B cell (primary cell): ENCODE measurements around the gene ELK4. TPM values are rescaled to one million over a fixed set of nuclear protein-coding genes. Genes with fewer than 3 reads are reported as not detected.

ENCODE experiments used
- ATAC-seq: fragments of 200-7000 bp; cut with Tn5 transposase; one replicate; pipeline ENCODE4 v1.10.0; 2021; ENCODE audit warnings: low read depth, mild to moderate bottlenecking, moderate number of reproducible peaks, moderate library complexity
- CTCF ChIA-PET: fragments of 350-600 bp; sonication (Branson Sonifier 250); formaldehyde crosslinking; loops from one replicate; lab custom pipeline; 2021; ENCODE audit warnings: antibody characterized with exemption, inconsistent platforms; lab: Charles Lee
- POLR2A ChIA-PET: fragments of 350-600 bp; sonication (Branson Sonifier 250); formaldehyde crosslinking; loops from one replicate; lab custom pipeline; 2021; ENCODE audit warnings: antibody characterized with exemption; lab: Charles Lee
- DNase-seq: peaks from one replicate; pipeline ENCODE4 v3.0.0; 2013
- H2AFZ ChIP-seq: 2 replicates; pipeline ENCODE4 v1.6.1; 2012; ENCODE audit warnings: mild to moderate bottlenecking, low read depth, low read length; ENCODE audit not compliant: insufficient read depth, poor library complexity, severe bottlenecking
- H3K27ac ChIP-seq, 2 donors: 1 replicate in 1 of 2; 2 replicates in 1 of 2; pipeline ENCODE4 v1.5.1; 2012 to 2013; ENCODE audit warnings: low read length in 2 of 2, mild to moderate bottlenecking in 2 of 2, moderate library complexity in 1 of 2
- H3K27me3 ChIP-seq, 4 experiments: fragments of 200-600 bp in 1 of 4; sonication (generic) in 1 of 4; replicated peaks in 1 of 4; 1 replicate in 2 of 4; 2 replicates in 2 of 4; pipeline versions ENCODE4 v1.6.1 to v1.7.0; 2013 to 2016; ENCODE audit warnings: low read length in 3 of 4, mild to moderate bottlenecking in 2 of 4, mixed read lengths in 1 of 4, moderate library complexity in 1 of 4; ENCODE audit not compliant: insufficient read depth in 4 of 4, control insufficient read depth in 3 of 4; ENCODE audit errors: control extremely low read depth in 1 of 4
- H3K36me3 ChIP-seq, 2 experiments: replicated peaks in 1 of 2; 1 replicate in 1 of 2; 2 replicates in 1 of 2; pipeline versions ENCODE4 v1.6.1 to v1.7.1; 2013; ENCODE audit warnings: low read length in 1 of 2; ENCODE audit not compliant: insufficient read depth in 2 of 2, control insufficient read depth in 1 of 2; ENCODE audit errors: control extremely low read depth in 1 of 2, extremely low read depth in 1 of 2
- H3K4me1 ChIP-seq, 2 donors: fragments of 200-600 bp in 1 of 2; sonication (generic) in 1 of 2; 1 replicate in 1 of 2; 2 replicates in 1 of 2; pipeline versions ENCODE4 v1.5.1 to v1.6.1; 2013 to 2017; ENCODE audit warnings: low read length in 2 of 2; ENCODE audit not compliant: control insufficient read depth in 2 of 2, insufficient read depth in 2 of 2
- H3K4me2 ChIP-seq: replicated peaks from 2 replicates; pipeline ENCODE3; 2012; ENCODE audit warnings: mild to moderate bottlenecking, low read depth, low read length; ENCODE audit not compliant: poor library complexity, severe bottlenecking
- H3K4me3 ChIP-seq, 5 experiments: fragments of 200-600 bp in 1 of 5; sonication (generic) in 1 of 5; 1 replicate in 3 of 5; 2 replicates in 2 of 5; pipeline versions ENCODE4 v1.5.1 to v1.7.0; 2011 to 2016; ENCODE audit warnings: low read length in 4 of 5, mild to moderate bottlenecking in 4 of 5, low read depth in 2 of 5, control low read depth in 1 of 5, moderate library complexity in 1 of 5; ENCODE audit not compliant: insufficient read depth in 1 of 5; ENCODE audit errors: control extremely low read depth in 1 of 5, extremely low read depth in 1 of 5
- H3K79me2 ChIP-seq: fragments of 200-600 bp; sonication (generic); one replicate; pipeline ENCODE4 v1.6.0; 2016; ENCODE audit warnings: low read length; ENCODE audit not compliant: control insufficient read depth, insufficient read depth
- H3K9ac ChIP-seq: fragments of 200-600 bp; sonication (generic); 2 replicates; pipeline ENCODE4 v1.6.1; 2017; ENCODE audit warnings: mild to moderate bottlenecking, low read length, moderate library complexity
- H3K9me3 ChIP-seq, 3 donors: one replicate each; pipeline versions ENCODE4 v1.6.1 to v1.7.1; 2013; ENCODE audit warnings: low read length in 2 of 3; ENCODE audit not compliant: control insufficient read depth in 2 of 3, insufficient read depth in 1 of 3; ENCODE audit errors: control extremely low read depth in 1 of 3
- H4K20me1 ChIP-seq: 2 replicates; pipeline ENCODE4 v1.6.0; 2012; ENCODE audit warnings: mild to moderate bottlenecking, low read length; ENCODE audit not compliant: insufficient read depth, control insufficient read depth, poor library complexity, severe bottlenecking
- H3K27ac Mint-ChIP-seq: one replicate; pipeline ENCODE4 v1.8.0; 2021; ENCODE audit warnings: mixed read lengths
- H3K27me3 Mint-ChIP-seq: one replicate; pipeline ENCODE4 v1.8.0; 2021; ENCODE audit warnings: mixed read lengths
- H3K4me1 Mint-ChIP-seq: one replicate; pipeline ENCODE4 v1.8.0; 2021; ENCODE audit warnings: mixed read lengths
- H3K4me3 Mint-ChIP-seq: one replicate; pipeline ENCODE4 v1.8.0; 2021; ENCODE audit warnings: mixed read lengths
- H3K9me3 Mint-ChIP-seq: one replicate; pipeline ENCODE4 v1.8.0; 2022; ENCODE audit warnings: mixed read lengths; ENCODE audit not compliant: insufficient read depth
- CTCF ChIP-seq: fragments of 200-600 bp; IDR thresholded peaks from one replicate; pipeline ENCODE4 v1.8.0; 2022; ENCODE audit warnings: antibody characterized with exemption, mild to moderate bottlenecking
- EZH2 ChIP-seq: IDR thresholded peaks from 2 replicates; pipeline ENCODE4 v1.6.1; 2012; ENCODE audit warnings: borderline replicate concordance, low read depth, mild to moderate bottlenecking, moderate library complexity, low read length; ENCODE audit not compliant: insufficient read depth, poor library complexity, severe bottlenecking
- WGBS: methylation state at CpG from one replicate; pipeline ENCODE4 v1.1.5; 2013; ENCODE audit warnings: missing lambda C conversion rate; ENCODE audit not compliant: insufficient coverage; 5-methylcytosine and 5-hydroxymethylcytosine counted together
- intact Hi-C: fragments of 100-400 bp; cut with micrococcal nuclease; formaldehyde crosslinking; loops from one replicate; pipeline ENCODE4 v1.10.0; 2022
- polyA plus RNA-seq: library from polyadenylated mRNA; depleted of rRNA; stranded (reverse); fragments of >200 nt; gene quantifications from 2 replicates; pipeline ENCODE4 v1.2.3, GENCODE V29; 2012
- total RNA-seq, 2 donors: library from RNA; stranded (reverse); fragments of 120-200 nt in 1 of 2; gene quantifications; 1 replicate in 1 of 2; 2 replicates in 1 of 2; pipeline versions ENCODE4 v1.2.3 to v1.2.4, GENCODE V29; 2013 to 2022

Gene ELK4
- total and polyA plus RNA-seq, 2 donors (not counting 1 experiment from before 2014, with no cell fraction given) = 11.0 to 151 TPM

- Mint-ChIP-seq H3K27me3 (no peaks in the 10 kb centered on the region), H3K9me3 (no peaks in the 10 kb centered on the region), H3K4me3 (no peak overlapping the region), H3K4me1 (peaks cover 39% of the 10 kb centered on the region), H3K27ac (no peak overlapping the region)
- Histone ChIP-seq H3K27ac (no peak overlapping the region), H4K20me1 (no peaks in the 10 kb centered on the region), H3K9ac (no peak overlapping the region), H3K27me3 (no peaks in the 10 kb centered on the region), H3K9me3 (no peaks in the 10 kb centered on the region), H2AFZ (no peak overlapping the region), H3K4me3 (no peak overlapping the region), H3K36me3 (no peaks in the 10 kb centered on the region), H3K79me2 (peaks cover 4% of the 10 kb centered on the region), H3K4me2 (no peak overlapping the region), H3K4me1 (peaks cover 38 to 52% of the 10 kb centered on the region in 2 donors)
- ChIA-PET CTCF (interaction anchor here (0.9 to 15.5 kb wide), 12 partner anchors 34 to 388 kb away, joined by 3 to 658 read pairs (median 6); partner anchors contain the start of gene ELK4), POLR2A (no interaction called here)
- WGBS = 90% methylated on average over 6 of the region's 7 CpGs
- TF ChIP-seq EZH2 (no peak), CTCF (no peak)
- DNase-seq = no peak
- no peak for ATAC-seq
- intact Hi-C loops = no loop called here
Observed at GRCh38 chr1:205589046-205589445, 42.8 kb downstream of the ELK4 start.

GRCh38 chr1:205588636-205589035, 43.2 kb downstream of the ELK4 start:
- Histone ChIP-seq H4K20me1 (no peaks in the 10 kb centered on the region), H3K9ac (no peak overlapping the region), H3K9me3 (no peaks in the 10 kb centered on the region), H2AFZ (no peak overlapping the region), H3K4me3 (no peak overlapping the region), H3K27ac (no peak overlapping the region), H3K27me3 (no peaks in the 10 kb centered on the region), H3K4me2 (no peak overlapping the region), H3K36me3 (no peaks in the 10 kb centered on the region), H3K79me2 (peaks cover 4% of the 10 kb centered on the region), H3K4me1 (peaks cover 34 to 48% of the 10 kb centered on the region in 2 donors)
- 39% methylated on average over 3 of the region's 6 CpGs for WGBS
- CTCF ChIA-PET = interaction anchor here (1.2 to 15.5 kb wide), 10 partner anchors 35 to 389 kb away, joined by 3 to 658 read pairs (median 22); partner anchors contain the start of gene ELK4
- H3K4me3 Mint-ChIP-seq = no peak overlapping the region
- intact Hi-C loops = no loop called here
- DNase-seq = no peak
- TF ChIP-seq EZH2 (no peak), CTCF (no peak)
- H3K27me3 Mint-ChIP-seq = no peaks in the 10 kb centered on the region
- no peak overlapping the region for H3K27ac Mint-ChIP-seq
- POLR2A ChIA-PET = interaction anchor here (1.6 kb wide), 1 partner anchor 69 kb away, joined by 10 read pairs; no protein-coding TSS in a partner anchor
- peaks cover 35% of the 10 kb centered on the region for H3K4me1 Mint-ChIP-seq
- no peaks in the 10 kb centered on the region for H3K9me3 Mint-ChIP-seq
- ATAC-seq = no peak
